H1 (cell line): ENCODE measurements around the gene SNTN.

Experiments
- ATF3 ChIP-seq: IDR thresholded peaks from 2 replicates; pipeline ENCODE4 v1.6.1; 2011; ENCODE audit warnings: low read depth, mild to moderate bottlenecking, low read length; ENCODE audit not compliant: insufficient read depth
- BRCA1 ChIP-seq: IDR thresholded peaks from 2 replicates; pipeline ENCODE4 v1.6.1; 2012; ENCODE audit warnings: low read depth, low read length, improper control_type of control experiment
- EP300 ChIP-seq, 2 experiments: IDR thresholded peaks; 1 replicate in 1 of 2; 2 replicates in 1 of 2; pipeline ENCODE4 v1.6.1; 2011 to 2012; ENCODE audit warnings: low read depth in 2 of 2, low read length in 2 of 2, mild to moderate bottlenecking in 2 of 2, borderline replicate concordance in 1 of 2, inconsistent platforms in 1 of 2, moderate library complexity in 1 of 2
- EZH2 ChIP-seq: fragments of 200-600 bp; sonication (generic); IDR thresholded peaks from 2 replicates; pipeline ENCODE4 v1.7.1; 2012; ENCODE audit warnings: low read depth, mild to moderate bottlenecking, moderate library complexity, low read length, inconsistent platforms; ENCODE audit not compliant: severe bottlenecking
- POLR2A ChIP-seq, 2 experiments: IDR thresholded peaks; 1 replicate in 1 of 2; 2 replicates in 1 of 2; pipeline ENCODE4 v1.6.1; 2011; ENCODE audit warnings: low read depth in 2 of 2, low read length in 2 of 2, mild to moderate bottlenecking in 2 of 2; ENCODE audit errors: control extremely low read depth in 1 of 2
- SIN3A ChIP-seq, 2 experiments: IDR thresholded peaks in 1 of 2; conservative IDR thresholded peaks in 1 of 2; 2 replicates each; pipeline ENCODE4 v1.6.1; 2011 to 2012; ENCODE audit warnings: low read length in 2 of 2, improper control_type of control experiment in 1 of 2, low read depth in 1 of 2, mild to moderate bottlenecking in 1 of 2
- YY1 ChIP-seq: IDR thresholded peaks from 2 replicates; pipeline ENCODE4 v1.6.1; 2011; ENCODE audit warnings: low read depth, mild to moderate bottlenecking, low read length
- ZNF274 ChIP-seq: IDR thresholded peaks from 2 replicates; pipeline ENCODE4 v1.7.0; 2012; ENCODE audit warnings: low read length, borderline replicate concordance; ENCODE audit errors: extremely low read depth
- TF ChIP-seq, protein P1 (sequence below), 3 experiments: IDR thresholded peaks; 1 replicate in 2 of 3; 2 replicates in 1 of 3; pipeline versions ENCODE4 v1.5.1 to v1.6.1; 2011; ENCODE audit warnings: low read length in 3 of 3, mild to moderate bottlenecking in 3 of 3, inconsistent platforms in 2 of 3, low read depth in 1 of 3, moderate library complexity in 1 of 3; ENCODE audit not compliant: insufficient read depth in 1 of 3; ENCODE audit errors: control extremely low read depth in 1 of 3
- TF ChIP-seq, protein P2 (sequence below): IDR thresholded peaks from 2 replicates; pipeline ENCODE4 v1.6.1; 2012; ENCODE audit warnings: inconsistent platforms
- TF ChIP-seq, protein P3 (sequence below): IDR thresholded peaks from 2 replicates; pipeline ENCODE4 v1.6.1; 2012; ENCODE audit warnings: low read length, inconsistent platforms
- TF ChIP-seq, protein P4 (sequence below): IDR thresholded peaks from 2 replicates; pipeline ENCODE4 v1.6.1; 2011; ENCODE audit warnings: low read length, improper control_type of control experiment

DNA sequence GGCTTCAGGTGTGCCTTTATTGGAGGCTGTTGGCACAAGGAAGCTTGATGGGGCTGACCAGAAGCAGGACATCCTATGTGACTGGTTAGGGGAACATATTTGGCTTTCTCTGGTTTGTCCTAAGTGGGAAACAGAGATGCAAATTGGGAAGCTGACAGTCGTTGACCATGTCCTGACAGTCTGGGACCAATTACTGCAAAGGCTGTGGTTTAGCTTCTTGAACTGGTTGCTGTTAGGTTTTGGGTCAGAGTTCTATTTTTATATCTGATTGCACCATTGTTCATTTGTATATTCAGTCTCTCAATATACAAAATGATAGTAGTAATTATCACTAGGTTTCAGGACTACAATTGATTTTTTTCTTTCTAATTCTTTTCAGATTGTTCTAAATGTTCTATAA, 36.8 kb downstream of the SNTN start:
- no peak for TF ChIP-seq BRCA1
- TF ChIP-seq, protein P1, sequence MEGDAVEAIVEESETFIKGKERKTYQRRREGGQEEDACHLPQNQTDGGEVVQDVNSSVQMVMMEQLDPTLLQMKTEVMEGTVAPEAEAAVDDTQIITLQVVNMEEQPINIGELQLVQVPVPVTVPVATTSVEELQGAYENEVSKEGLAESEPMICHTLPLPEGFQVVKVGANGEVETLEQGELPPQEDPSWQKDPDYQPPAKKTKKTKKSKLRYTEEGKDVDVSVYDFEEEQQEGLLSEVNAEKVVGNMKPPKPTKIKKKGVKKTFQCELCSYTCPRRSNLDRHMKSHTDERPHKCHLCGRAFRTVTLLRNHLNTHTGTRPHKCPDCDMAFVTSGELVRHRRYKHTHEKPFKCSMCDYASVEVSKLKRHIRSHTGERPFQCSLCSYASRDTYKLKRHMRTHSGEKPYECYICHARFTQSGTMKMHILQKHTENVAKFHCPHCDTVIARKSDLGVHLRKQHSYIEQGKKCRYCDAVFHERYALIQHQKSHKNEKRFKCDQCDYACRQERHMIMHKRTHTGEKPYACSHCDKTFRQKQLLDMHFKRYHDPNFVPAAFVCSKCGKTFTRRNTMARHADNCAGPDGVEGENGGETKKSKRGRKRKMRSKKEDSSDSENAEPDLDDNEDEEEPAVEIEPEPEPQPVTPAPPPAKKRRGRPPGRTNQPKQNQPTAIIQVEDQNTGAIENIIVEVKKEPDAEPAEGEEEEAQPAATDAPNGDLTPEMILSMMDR (IDR thresholded peaks at IDR 0.05; ENCODE audit: control extremely low read depth in 1 of 3, insufficient read depth in 1 of 3, low read depth in 1 of 3, low read length in 3 of 3), result no peak
- TF ChIP-seq EZH2, result no peak
- TF ChIP-seq, protein P2, sequence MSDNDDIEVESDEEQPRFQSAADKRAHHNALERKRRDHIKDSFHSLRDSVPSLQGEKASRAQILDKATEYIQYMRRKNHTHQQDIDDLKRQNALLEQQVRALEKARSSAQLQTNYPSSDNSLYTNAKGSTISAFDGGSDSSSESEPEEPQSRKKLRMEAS, result no peak
- TF ChIP-seq, protein P3, sequence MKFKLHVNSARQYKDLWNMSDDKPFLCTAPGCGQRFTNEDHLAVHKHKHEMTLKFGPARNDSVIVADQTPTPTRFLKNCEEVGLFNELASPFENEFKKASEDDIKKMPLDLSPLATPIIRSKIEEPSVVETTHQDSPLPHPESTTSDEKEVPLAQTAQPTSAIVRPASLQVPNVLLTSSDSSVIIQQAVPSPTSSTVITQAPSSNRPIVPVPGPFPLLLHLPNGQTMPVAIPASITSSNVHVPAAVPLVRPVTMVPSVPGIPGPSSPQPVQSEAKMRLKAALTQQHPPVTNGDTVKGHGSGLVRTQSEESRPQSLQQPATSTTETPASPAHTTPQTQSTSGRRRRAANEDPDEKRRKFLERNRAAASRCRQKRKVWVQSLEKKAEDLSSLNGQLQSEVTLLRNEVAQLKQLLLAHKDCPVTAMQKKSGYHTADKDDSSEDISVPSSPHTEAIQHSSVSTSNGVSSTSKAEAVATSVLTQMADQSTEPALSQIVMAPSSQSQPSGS, result no peak
- no peak for TF ChIP-seq YY1
- TF ChIP-seq ATF3, result no peak
- no peak for TF ChIP-seq ZNF274
- TF ChIP-seq POLR2A (IDR thresholded peaks at IDR 0.05; ENCODE audit: control extremely low read depth in 1 of 2, low read depth in 2 of 2, low read length in 2 of 2), result no peak
- no peak for TF ChIP-seq SIN3A (conservative IDR thresholded peaks at IDR 0.05 in 1 of 2, IDR thresholded peaks at IDR 0.05 in 1 of 2; ENCODE audit: low read depth in 1 of 2, low read length in 2 of 2)
- no peak for TF ChIP-seq EP300 (IDR thresholded peaks at IDR 0.05; ENCODE audit: borderline replicate concordance in 1 of 2, low read depth in 2 of 2, low read length in 2 of 2)
- TF ChIP-seq, protein P4, sequence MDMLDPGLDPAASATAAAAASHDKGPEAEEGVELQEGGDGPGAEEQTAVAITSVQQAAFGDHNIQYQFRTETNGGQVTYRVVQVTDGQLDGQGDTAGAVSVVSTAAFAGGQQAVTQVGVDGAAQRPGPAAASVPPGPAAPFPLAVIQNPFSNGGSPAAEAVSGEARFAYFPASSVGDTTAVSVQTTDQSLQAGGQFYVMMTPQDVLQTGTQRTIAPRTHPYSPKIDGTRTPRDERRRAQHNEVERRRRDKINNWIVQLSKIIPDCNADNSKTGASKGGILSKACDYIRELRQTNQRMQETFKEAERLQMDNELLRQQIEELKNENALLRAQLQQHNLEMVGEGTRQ, result no peak
